Activated CD8-positive, alpha-beta T cell treated with anti-CD3 and anti-CD28 coated beads for 36 hours (primary cell): ENCODE results near the gene SORD. TPM values are rescaled to one million over a fixed set of nuclear protein-coding genes. Genes with fewer than 3 reads are reported as not detected.

Experiments used
- ATAC-seq: fragments of 200-7000 bp; cut with Tn5 transposase; one replicate; pipeline ENCODE4 v1.10.0; 2021; ENCODE audit warnings: mild to moderate bottlenecking, moderate library complexity
- CTCF ChIA-PET: fragments of 350-600 bp; sonication (Branson Sonifier 250); formaldehyde crosslinking; loops from one replicate; lab custom pipeline; 2021; ENCODE audit warnings: antibody characterized with exemption; lab: Charles Lee
- POLR2A ChIA-PET: fragments of 350-600 bp; sonication (Branson Sonifier 250); formaldehyde crosslinking; loops from one replicate; lab custom pipeline; 2021; ENCODE audit warnings: antibody characterized with exemption; lab: Charles Lee
- DNase-seq: peaks from one replicate; pipeline ENCODE4 v3.0.0-alpha.2; 2020
- H3K27ac Mint-ChIP-seq: one replicate; pipeline ENCODE4 v1.8.0; 2021; ENCODE audit warnings: mild to moderate bottlenecking, mixed read lengths
- H3K27me3 Mint-ChIP-seq: one replicate; pipeline ENCODE4 v1.8.0; 2021; ENCODE audit warnings: mixed read lengths
- H3K36me3 Mint-ChIP-seq: one replicate; pipeline ENCODE4 v1.8.0; 2021; ENCODE audit warnings: low read depth, mixed read lengths
- H3K4me1 Mint-ChIP-seq: one replicate; pipeline ENCODE4 v1.8.0; 2021; ENCODE audit warnings: low read depth, mixed read lengths
- H3K4me3 Mint-ChIP-seq: one replicate; pipeline ENCODE4 v1.8.0; 2021; ENCODE audit warnings: mild to moderate bottlenecking, moderate library complexity, mixed read lengths
- H3K9me3 Mint-ChIP-seq: one replicate; pipeline ENCODE4 v1.8.0; 2021; ENCODE audit warnings: mixed read lengths
- CTCF ChIP-seq: fragments of 200-600 bp; IDR thresholded peaks from one replicate; pipeline ENCODE4 v1.8.0; 2022; ENCODE audit warnings: antibody characterized with exemption, mild to moderate bottlenecking
- intact Hi-C: fragments of 100-400 bp; cut with micrococcal nuclease; formaldehyde crosslinking; loops from one replicate; pipeline ENCODE4 v1.10.0; 2022
- total RNA-seq, 2 experiments: library from RNA; stranded (reverse); gene quantifications; one replicate each; pipeline ENCODE4 v1.2.3, GENCODE V29; 2021

SORD gene
- total RNA-seq, 2 experiments from 2014 or later, result 27.9 to 28.7 TPM

GRCh38 chr15:45088801-45089711, 66.1 kb downstream of the SORD start:
- DNase-seq (no peak), ATAC-seq (no peak)
- ChIA-PET CTCF (interaction anchor here (1.5 kb wide), 1 partner anchor 341 kb away, joined by 3 read pairs; no protein-coding TSS in a partner anchor), POLR2A (no interaction called here)
- Mint-ChIP-seq H3K9me3 (no peaks in the 10 kb centered on the region), H3K27me3 (peaks cover 26% of the 10 kb centered on the region), H3K4me3 (no peak overlapping the region), H3K36me3 (no peaks in the 10 kb centered on the region), H3K27ac (no peak overlapping the region), H3K4me1 (no peaks in the 10 kb centered on the region)
- TF ChIP-seq CTCF, result no peak
- intact Hi-C loops, result no loop called here

GRCh38 chr15:45089712-45090373, 66.8 kb downstream of the SORD start:
- ChIA-PET POLR2A (no interaction called here), CTCF (interaction anchor here (0.8 to 1.5 kb wide), 2 partner anchors 28 to 340 kb away, joined by 3 read pairs; no protein-coding TSS in a partner anchor)
- no peak overlapping the region for H3K27ac Mint-ChIP-seq
- no peaks in the 10 kb centered on the region for H3K36me3 Mint-ChIP-seq
- DNase-seq, result no peak
- H3K9me3 Mint-ChIP-seq, result no peaks in the 10 kb centered on the region
- intact Hi-C loops, result no loop called here
- ATAC-seq, result no peak
- H3K4me3 Mint-ChIP-seq, result no peak overlapping the region
- no peaks in the 10 kb centered on the region for H3K4me1 Mint-ChIP-seq
- TF ChIP-seq CTCF, result no peak
- peaks cover 24% of the 10 kb centered on the region for H3K27me3 Mint-ChIP-seq

GRCh38 chr15:45091161-45091560, 68.2 kb downstream of the SORD start:
- no peak overlapping the region for H3K4me3 Mint-ChIP-seq
- H3K27me3 Mint-ChIP-seq, result peaks cover 22% of the 10 kb centered on the region
- no peaks in the 10 kb centered on the region for H3K9me3 Mint-ChIP-seq
- no peak for TF ChIP-seq CTCF
- intact Hi-C loops, result no loop called here
- ATAC-seq (no peak), DNase-seq (no peak)
- H3K4me1 Mint-ChIP-seq, result no peaks in the 10 kb centered on the region
- ChIA-PET POLR2A (no interaction called here), CTCF (no interaction called here)
- H3K27ac Mint-ChIP-seq, result no peak overlapping the region
- no peaks in the 10 kb centered on the region for H3K36me3 Mint-ChIP-seq

- no peak overlapping the region for H3K27ac Mint-ChIP-seq
- ATAC-seq, result no peak
- intact Hi-C loops, result no loop called here
- H3K27me3 Mint-ChIP-seq, result peaks cover 22% of the 10 kb centered on the region
- H3K9me3 Mint-ChIP-seq, result no peaks in the 10 kb centered on the region
- no peak for DNase-seq
- H3K36me3 Mint-ChIP-seq, result no peaks in the 10 kb centered on the region
- H3K4me3 Mint-ChIP-seq, result no peak overlapping the region
- TF ChIP-seq CTCF, result no peak
- ChIA-PET CTCF (interaction anchor here (1.7 kb wide), 1 partner anchor 26 kb away, joined by 6 read pairs; no protein-coding TSS in a partner anchor), POLR2A (no interaction called here)
- H3K4me1 Mint-ChIP-seq, result no peaks in the 10 kb centered on the region
Observed at GRCh38 chr15:45091576-45091975, 68.6 kb downstream of the SORD start.
